Hepatocyte (in vitro differentiated cells): ENCODE measurements around the gene TM4SF20. TPM values are rescaled to one million over a fixed set of nuclear protein-coding genes. Genes with fewer than 3 reads are reported as not detected.

Source experiments
- DNase-seq: peaks from one replicate; pipeline ENCODE4 v3.0.0-alpha.2; 2016; ENCODE audit warnings: low spot score
- H2AFZ ChIP-seq: fragments of 200-600 bp; sonication (generic); 2 replicates; pipeline ENCODE4 v1.6.0; 2016; ENCODE audit warnings: antibody characterized with exemption, mild to moderate bottlenecking
- H3K27ac ChIP-seq: fragments of 200-600 bp; sonication (generic); 2 replicates; pipeline ENCODE4 v1.5.1; 2016; ENCODE audit warnings: mild to moderate bottlenecking
- H3K27me3 ChIP-seq: fragments of 200-600 bp; sonication (generic); 2 replicates; pipeline ENCODE4 v1.6.1; 2016
- H3K36me3 ChIP-seq: fragments of 200-600 bp; sonication (generic); replicated peaks from 2 replicates; pipeline ENCODE4 v1.5.1; 2016; ENCODE audit warnings: low read depth; ENCODE audit not compliant: insufficient read depth
- H3K4me1 ChIP-seq: fragments of 200-600 bp; sonication (generic); 2 replicates; pipeline ENCODE4 v1.5.1; 2016; ENCODE audit warnings: mild to moderate bottlenecking, moderate library complexity; ENCODE audit not compliant: insufficient read depth
- H3K4me2 ChIP-seq: fragments of 200-600 bp; sonication (generic); 2 replicates; pipeline ENCODE4 v1.6.0; 2016
- H3K4me3 ChIP-seq: fragments of 200-600 bp; sonication (generic); 2 replicates; pipeline ENCODE4 v1.5.1; 2016; ENCODE audit warnings: mild to moderate bottlenecking
- H3K79me2 ChIP-seq: fragments of 200-600 bp; sonication (generic); 2 replicates; pipeline ENCODE4 v1.6.0; 2017; ENCODE audit warnings: mild to moderate bottlenecking
- H3K9me2 ChIP-seq: fragments of 200-600 bp; sonication (generic); replicated peaks from 2 replicates; pipeline ENCODE4 v1.6.0; 2017; ENCODE audit warnings: mild to moderate bottlenecking; ENCODE audit not compliant: insufficient read depth
- H3K9me3 ChIP-seq: fragments of 200-600 bp; sonication (generic); 2 replicates; pipeline ENCODE4 v1.5.1; 2016; ENCODE audit warnings: low read depth, mild to moderate bottlenecking
- H4K20me1 ChIP-seq: fragments of 200-600 bp; sonication (generic); 2 replicates; pipeline ENCODE4 v1.6.0; 2016; ENCODE audit warnings: mild to moderate bottlenecking; ENCODE audit not compliant: insufficient read depth, poor library complexity, severe bottlenecking
- EZH2 ChIP-seq: fragments of 200-600 bp; sonication (generic); IDR thresholded peaks from 2 replicates; pipeline ENCODE4 v1.6.1; 2016; ENCODE audit warnings: antibody characterized with exemption, mild to moderate bottlenecking, borderline replicate concordance
- EZH2phosphoT487 ChIP-seq: fragments of 200-600 bp; sonication (generic); IDR thresholded peaks from one replicate; pipeline ENCODE4 v1.6.1; 2018; ENCODE audit warnings: antibody characterized with exemption, mild to moderate bottlenecking, low read depth, moderate library complexity; ENCODE audit not compliant: unreplicated experiment, severe bottlenecking
- WGBS: methylation state at CpG from one replicate; pipeline ENCODE4 v1.1.6; 2016; ENCODE audit warnings: low lambda C conversion rate; ENCODE audit errors: missing lambda C conversion rate; 5-methylcytosine and 5-hydroxymethylcytosine counted together
- polyA plus RNA-seq: library from polyadenylated mRNA; unstranded; fragments of >200 nt; fragmentation: Nextera tagmentation; extraction: Ambion mirVana; gene quantifications from 2 replicates; pipeline ENCODE4 v1.2.1, GENCODE V29; 2016
- total RNA-seq: library from RNA; depleted of rRNA; stranded (reverse); fragments of >200 nt; gene quantifications from 2 replicates; pipeline ENCODE4 v1.2.3, GENCODE V29; 2014
- TF ChIP-seq, protein P1 (sequence below): fragments of 200-600 bp; sonication (generic); IDR thresholded peaks from 2 replicates; pipeline ENCODE4 v1.5.1; 2016; ENCODE audit warnings: antibody characterized with exemption, mild to moderate bottlenecking; ENCODE audit not compliant: poor library complexity

TM4SF20 gene
- total and polyA plus RNA-seq, 2 experiments from 2014 or later, result 14.2 to 46.6 TPM

DNA sequence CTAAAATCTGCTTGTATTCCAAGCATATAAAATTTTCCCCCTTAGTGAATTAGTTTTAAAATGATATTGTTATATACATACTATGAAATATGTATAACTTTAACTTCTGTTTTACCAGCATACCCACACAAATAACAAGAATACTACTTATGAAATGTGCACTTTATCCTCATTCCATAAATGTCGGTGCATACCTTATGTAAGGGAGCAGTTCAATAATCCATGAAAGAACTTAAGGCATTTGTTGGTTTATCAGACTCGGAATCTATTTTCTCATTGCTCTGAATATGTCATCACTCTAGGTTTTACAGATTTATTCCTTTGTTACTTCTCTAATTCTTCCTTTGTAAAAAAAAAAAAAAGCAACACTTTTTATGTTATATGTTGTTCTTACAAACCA lies 66.5 kb downstream of the TM4SF20 start:
- Histone ChIP-seq H4K20me1 (no peaks in the 10 kb centered on the region), H3K36me3 (no peaks in the 10 kb centered on the region), H2AFZ (no peak overlapping the region), H3K4me3 (no peak overlapping the region), H3K9me2 (no peaks in the 10 kb centered on the region), H3K9me3 (no peaks in the 10 kb centered on the region), H3K27ac (no peak overlapping the region), H3K4me2 (no peak overlapping the region), H3K79me2 (no peaks in the 10 kb centered on the region), H3K27me3 (no peaks in the 10 kb centered on the region), H3K4me1 (no peaks in the 10 kb centered on the region)
- TF ChIP-seq, protein P1, sequence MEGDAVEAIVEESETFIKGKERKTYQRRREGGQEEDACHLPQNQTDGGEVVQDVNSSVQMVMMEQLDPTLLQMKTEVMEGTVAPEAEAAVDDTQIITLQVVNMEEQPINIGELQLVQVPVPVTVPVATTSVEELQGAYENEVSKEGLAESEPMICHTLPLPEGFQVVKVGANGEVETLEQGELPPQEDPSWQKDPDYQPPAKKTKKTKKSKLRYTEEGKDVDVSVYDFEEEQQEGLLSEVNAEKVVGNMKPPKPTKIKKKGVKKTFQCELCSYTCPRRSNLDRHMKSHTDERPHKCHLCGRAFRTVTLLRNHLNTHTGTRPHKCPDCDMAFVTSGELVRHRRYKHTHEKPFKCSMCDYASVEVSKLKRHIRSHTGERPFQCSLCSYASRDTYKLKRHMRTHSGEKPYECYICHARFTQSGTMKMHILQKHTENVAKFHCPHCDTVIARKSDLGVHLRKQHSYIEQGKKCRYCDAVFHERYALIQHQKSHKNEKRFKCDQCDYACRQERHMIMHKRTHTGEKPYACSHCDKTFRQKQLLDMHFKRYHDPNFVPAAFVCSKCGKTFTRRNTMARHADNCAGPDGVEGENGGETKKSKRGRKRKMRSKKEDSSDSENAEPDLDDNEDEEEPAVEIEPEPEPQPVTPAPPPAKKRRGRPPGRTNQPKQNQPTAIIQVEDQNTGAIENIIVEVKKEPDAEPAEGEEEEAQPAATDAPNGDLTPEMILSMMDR, result no peak
- no peak for TF ChIP-seq EZH2
- no peak for TF ChIP-seq EZH2phosphoT487
- no peak for DNase-seq
- 46% methylated on average over 2 of the region's 2 CpGs for WGBS

Other genes with a start within 250 kb of the TM4SF20 start
- 1.7 and 3.0 TPM in 2 replicates for gene COL4A4, start 215.1 kb downstream of the TM4SF20 start, total RNA-seq
- 0.47 and 0.79 TPM in 2 replicates for gene COL4A4, start 215.1 kb downstream of the TM4SF20 start, polyA plus RNA-seq
- gene COL4A3, start 214.7 kb downstream of the TM4SF20 start, total RNA-seq, result 0.50 and 0.72 TPM in 2 replicates
- gene COL4A3, start 214.7 kb downstream of the TM4SF20 start, polyA plus RNA-seq, result 1.6 TPM in 1 of 2 replicates, not detected in the other
- gene MFF, start 54.1 kb downstream of the TM4SF20 start, total RNA-seq, result 122 and 125 TPM in 2 replicates
- 106 and 111 TPM in 2 replicates for gene MFF, start 54.1 kb downstream of the TM4SF20 start, polyA plus RNA-seq
- gene SCYGR1, start 8.6 kb upstream of the TM4SF20 start, total RNA-seq, result not detected in 2 replicates
- gene SCYGR1, start 8.6 kb upstream of the TM4SF20 start, polyA plus RNA-seq, result not detected in 2 replicates
- gene AGFG1, start 92.8 kb upstream of the TM4SF20 start, total RNA-seq, result 86.4 and 91.6 TPM in 2 replicates
- gene AGFG1, start 92.8 kb upstream of the TM4SF20 start, polyA plus RNA-seq, result 54.4 and 62.4 TPM in 2 replicates
- gene SCYGR2, start 219.6 kb upstream of the TM4SF20 start, total RNA-seq, result not detected in 2 replicates
- not detected in 2 replicates for gene SCYGR2, start 219.6 kb upstream of the TM4SF20 start, polyA plus RNA-seq
- gene SCYGR3, start 235.5 kb upstream of the TM4SF20 start, total RNA-seq, result not detected in 2 replicates
- gene SCYGR3, start 235.5 kb upstream of the TM4SF20 start, polyA plus RNA-seq, result not detected in 2 replicates
- not detected in 2 replicates for gene SCYGR4, start 238.2 kb upstream of the TM4SF20 start, total RNA-seq
- gene SCYGR4, start 238.2 kb upstream of the TM4SF20 start, polyA plus RNA-seq, result not detected in 2 replicates